Medulla oblongata (tissue), 1 donor: ENCODE measurements around the gene TPRX2.
A peak's percentile ranks its signal among the peaks of the same experiment; 100 is the strongest.
"Not testable (repeated sequence)": the region's sequence is repeated elsewhere in the genome, so short reads cannot be mapped to it uniquely, and the experiment has no call there.

Experiments
- DNase-seq: peaks from one replicate; pipeline ENCODE4 v3.0.0-alpha.2; 2015; ENCODE audit errors: extremely low spot score

TPRX2 gene

DNA sequence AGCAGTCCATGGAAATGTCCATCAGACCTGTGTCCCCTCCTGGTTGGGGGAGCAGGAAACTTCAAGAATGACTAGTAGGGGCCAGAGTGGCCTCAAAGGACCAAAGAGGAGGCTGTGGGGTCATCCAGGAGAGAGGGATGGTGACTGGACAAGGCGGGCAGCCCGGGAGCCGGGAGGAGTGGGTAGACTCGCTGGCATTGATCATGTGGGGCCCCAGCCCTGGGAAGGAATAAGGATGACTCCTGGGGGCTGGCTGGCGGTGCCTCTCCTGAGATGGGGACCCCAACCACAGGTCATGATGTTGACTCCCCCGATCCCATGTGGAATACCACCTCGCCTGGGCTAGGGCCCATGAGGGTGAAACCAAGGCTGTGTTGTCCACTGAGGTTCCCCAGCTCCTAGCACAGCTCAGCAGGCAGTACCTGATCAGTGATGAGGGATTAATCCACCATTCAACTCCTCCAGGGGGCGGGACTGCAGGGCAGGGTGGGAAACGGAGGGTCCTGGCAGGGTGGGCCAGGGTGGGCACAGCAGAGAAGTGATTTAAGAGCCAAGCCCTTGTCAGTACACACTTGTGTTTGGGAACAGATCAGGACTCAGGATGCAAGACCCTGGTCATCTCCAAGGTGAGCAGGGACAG lies at the start of gene TPRX2:
TPRX2 (plus strand) TSS at position 590 of the 640 bp plus-strand sequence; CDS start at position 602, 12 bp downstream.
- DNase-seq, result not testable (repeated sequence)

GRCh38 chr19:47813304-47813994 lies 45.6 kb upstream of the TPRX2 start:
- DNase-seq, result peak; percentile 30

- no peak for DNase-seq
Observed at GRCh38 chr19:47813995-47814328, 45.1 kb upstream of the TPRX2 start.

DNA sequence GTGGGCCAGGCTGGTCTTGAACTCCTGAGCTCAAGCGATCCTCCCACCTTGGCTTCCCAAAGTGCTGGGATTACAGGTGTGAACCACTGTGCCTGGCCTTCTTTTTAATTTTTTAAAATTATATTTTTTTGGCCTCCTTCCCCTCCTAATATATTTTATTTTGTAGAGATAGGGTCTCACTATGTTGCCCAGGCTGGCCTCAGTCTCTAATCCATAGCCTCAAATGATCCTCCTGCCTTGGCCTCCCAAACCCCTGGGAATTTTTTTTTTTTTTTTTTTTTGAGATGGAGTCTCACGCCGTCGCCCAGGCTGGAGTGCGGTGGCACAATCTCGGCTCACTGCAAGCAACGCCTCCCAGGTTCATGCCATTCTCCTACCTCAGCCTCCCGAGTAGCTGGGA lies 42.8 kb upstream of the TPRX2 start:
- not testable (repeated sequence) for DNase-seq

- not testable (repeated sequence) for DNase-seq
Observed at GRCh38 chr19:47818221-47818620, 40.8 kb upstream of the TPRX2 start.

GRCh38 chr19:47819858-47820257 lies 39.2 kb upstream of the TPRX2 start:
- no peak for DNase-seq

DNA sequence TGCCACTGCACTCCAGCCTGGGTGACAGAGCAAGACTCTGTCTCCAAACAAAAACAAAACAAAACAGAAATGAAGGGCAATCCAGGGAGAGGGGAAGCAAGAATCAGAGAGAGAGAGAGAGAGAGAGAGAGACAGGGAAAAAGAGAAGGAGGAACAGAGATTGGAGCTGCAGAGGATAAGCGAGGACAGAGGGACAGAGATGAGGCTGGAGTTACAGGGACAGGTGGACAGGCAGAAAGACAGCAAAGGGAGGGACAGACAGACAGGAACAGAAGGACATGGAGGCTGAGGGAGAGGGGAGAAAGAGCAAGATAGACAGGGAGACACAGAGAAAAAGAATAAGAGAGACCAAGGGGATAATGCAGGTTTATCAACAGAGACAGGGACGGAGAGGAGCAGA lies 38.6 kb upstream of the TPRX2 start:
- no peak for DNase-seq

DNA sequence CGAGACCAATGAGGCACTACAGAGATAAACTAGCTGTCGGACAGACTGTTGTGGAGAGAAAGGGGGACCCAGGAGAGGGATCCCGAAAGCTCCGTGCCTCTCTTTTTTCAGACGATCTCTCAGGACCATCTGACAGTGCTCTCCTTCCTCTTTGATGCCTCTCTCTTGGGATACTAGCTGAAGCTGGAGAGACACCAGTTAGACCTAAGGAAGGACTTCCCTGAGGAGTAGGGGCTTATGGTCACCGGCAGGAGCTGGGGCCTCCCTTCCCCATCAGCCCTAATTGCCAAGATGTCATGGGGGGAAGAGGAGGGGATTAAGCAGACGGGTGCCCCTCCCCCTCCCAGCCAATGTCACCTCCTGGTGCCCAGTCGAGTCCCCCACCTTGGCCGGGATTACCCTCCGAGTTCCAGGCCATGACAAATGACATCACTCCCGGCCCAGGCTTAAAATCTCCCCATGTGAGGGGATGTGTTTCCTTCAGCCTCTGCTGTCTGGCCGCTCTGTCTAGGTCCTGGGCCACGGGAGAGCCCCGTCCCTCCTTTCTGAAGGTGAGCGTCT lies 37.5 kb upstream of the TPRX2 start, which contains the start of gene CRX:
CRX (plus strand) TSS at position 478 of the 561 bp plus-strand sequence. CDS start 12,507 bp downstream, outside the sequence.
- DNase-seq, result no peak

DNA sequence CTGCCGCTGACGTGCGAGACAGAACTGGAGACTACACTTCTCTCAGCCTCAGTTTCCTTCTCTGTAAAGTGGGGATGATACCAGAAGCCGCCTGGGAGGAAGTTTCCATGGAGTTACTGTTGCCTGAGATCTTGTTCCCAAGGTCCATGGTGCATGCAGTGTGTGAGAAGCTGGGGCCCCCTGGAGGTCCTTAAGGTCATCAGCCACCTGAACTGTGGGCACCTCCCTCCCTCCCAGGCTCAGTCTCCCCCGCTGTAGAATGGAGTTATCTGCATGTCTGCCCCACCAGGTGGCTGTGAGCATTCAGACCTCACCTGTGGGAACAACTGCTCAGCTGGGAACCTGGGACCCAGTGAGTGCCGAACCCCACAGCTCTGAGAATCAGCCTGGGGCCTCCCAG lies 34.6 kb upstream of the TPRX2 start:
- DNase-seq, result no peak

DNA sequence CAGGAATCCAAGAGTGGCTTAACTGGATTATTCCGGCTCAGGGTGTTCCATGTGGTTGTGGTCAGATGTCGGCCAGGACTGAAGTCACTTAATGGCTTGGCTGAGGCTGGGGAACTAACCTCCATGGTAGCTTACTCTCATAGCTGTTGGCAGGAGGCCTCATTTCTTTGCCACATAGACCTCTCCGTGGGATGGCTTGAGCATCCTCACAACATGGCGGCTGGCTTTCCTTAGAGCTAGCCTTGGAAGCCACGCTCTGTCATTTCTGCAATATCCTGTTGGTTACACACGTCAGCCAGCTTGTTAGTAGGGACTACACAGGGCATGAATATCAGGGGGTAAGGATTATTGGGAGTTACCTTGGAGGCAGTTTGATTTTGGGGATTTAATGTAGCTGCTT lies 32.2 kb upstream of the TPRX2 start:
- no peak for DNase-seq

DNA sequence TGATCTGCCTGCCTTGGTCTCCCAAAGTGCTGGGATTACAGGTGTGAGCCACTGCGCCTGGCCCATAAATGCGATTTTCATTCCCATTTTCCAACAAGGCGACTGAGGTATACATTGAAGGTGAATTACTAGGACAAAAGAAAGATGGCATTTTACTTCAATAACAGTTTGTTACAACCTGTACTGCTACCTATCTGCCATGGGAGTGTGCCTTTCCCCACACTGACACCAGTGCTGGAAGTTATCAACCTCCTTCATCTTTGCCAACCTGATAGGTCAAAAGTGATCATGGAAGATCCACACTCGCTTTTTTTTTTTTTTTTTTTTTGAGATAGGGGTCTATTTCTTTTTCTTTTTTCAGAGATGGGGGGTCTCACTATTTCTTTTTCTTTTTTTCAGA lies 26.3 kb upstream of the TPRX2 start:
- DNase-seq, result no peak

DNA sequence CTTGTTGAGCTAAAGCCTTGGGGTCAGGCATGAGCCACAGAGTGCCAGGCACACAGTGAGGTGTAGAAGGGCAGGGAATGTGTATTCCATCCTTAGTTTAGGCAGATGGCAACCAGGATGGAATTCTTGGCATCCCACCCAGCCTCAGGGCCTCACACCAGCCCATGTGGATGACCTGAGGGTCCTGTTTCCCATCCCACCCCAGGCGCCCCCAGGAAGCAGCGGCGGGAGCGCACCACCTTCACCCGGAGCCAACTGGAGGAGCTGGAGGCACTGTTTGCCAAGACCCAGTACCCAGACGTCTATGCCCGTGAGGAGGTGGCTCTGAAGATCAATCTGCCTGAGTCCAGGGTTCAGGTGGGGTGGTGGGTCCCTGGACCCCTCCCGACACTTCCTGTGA lies 23.0 kb upstream of the TPRX2 start:
- no peak for DNase-seq

DNA sequence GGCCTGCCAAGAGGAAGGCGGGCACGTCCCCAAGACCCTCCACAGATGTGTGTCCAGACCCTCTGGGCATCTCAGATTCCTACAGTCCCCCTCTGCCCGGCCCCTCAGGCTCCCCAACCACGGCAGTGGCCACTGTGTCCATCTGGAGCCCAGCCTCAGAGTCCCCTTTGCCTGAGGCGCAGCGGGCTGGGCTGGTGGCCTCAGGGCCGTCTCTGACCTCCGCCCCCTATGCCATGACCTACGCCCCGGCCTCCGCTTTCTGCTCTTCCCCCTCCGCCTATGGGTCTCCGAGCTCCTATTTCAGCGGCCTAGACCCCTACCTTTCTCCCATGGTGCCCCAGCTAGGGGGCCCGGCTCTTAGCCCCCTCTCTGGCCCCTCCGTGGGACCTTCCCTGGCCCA lies 19.6 kb upstream of the TPRX2 start:
- no peak for DNase-seq

DNA sequence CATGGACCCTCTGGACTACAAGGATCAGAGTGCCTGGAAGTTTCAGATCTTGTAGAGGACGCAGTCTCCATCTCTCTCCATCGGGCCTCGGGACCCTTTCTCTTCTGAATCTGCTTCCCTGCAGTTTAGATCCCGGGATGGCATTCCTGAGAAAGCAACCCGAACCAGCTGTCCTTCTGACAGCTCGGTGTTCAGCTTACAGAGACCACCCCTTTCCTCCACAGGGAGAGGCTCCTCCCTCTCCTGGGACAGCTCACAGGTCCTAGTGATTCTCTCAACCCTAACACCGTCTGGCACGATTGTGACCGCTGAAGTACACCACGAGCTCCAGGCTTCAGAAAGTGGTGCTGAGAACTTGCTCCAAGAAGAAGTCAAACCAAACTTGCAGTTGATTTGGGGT lies 19.1 kb upstream of the TPRX2 start:
- no peak for DNase-seq

- no peak for DNase-seq
Observed at GRCh38 chr19:47842941-47843340, 16.1 kb upstream of the TPRX2 start.

- no peak for DNase-seq
Observed at GRCh38 chr19:47848425-47848822, 10.6 kb upstream of the TPRX2 start.

- no peak for DNase-seq
Observed at GRCh38 chr19:47848823-47849473, 10.1 kb upstream of the TPRX2 start.

- no peak for DNase-seq
Observed at GRCh38 chr19:47853003-47853402, 6.0 kb upstream of the TPRX2 start.

GRCh38 chr19:47854459-47854858 lies 4.6 kb upstream of the TPRX2 start:
- DNase-seq, result no peak

DNA sequence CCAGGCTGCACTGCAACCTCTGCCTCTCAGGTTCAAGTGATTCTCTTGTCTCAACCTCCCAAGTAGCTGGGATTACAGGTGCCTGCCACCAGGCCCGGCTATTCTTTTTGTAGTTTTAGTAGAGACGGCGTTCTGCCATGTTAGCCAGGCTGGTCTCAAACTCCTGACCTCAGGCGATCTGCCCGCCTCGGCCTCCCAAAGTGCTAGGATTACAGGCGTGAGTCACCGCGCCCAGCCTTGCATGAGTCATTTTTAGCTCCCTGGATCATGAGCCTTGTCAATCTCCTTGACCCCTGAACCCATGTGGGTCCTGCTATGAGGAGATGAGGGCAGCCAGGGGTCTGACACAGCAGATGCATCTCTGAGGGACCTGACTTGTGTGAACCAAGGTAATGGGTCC lies 804 bp upstream of the TPRX2 start:
- DNase-seq, result not testable (repeated sequence)

GRCh38 chr19:47859838-47860237 lies 803 bp downstream of the TPRX2 start:
- not testable (repeated sequence) for DNase-seq

DNA sequence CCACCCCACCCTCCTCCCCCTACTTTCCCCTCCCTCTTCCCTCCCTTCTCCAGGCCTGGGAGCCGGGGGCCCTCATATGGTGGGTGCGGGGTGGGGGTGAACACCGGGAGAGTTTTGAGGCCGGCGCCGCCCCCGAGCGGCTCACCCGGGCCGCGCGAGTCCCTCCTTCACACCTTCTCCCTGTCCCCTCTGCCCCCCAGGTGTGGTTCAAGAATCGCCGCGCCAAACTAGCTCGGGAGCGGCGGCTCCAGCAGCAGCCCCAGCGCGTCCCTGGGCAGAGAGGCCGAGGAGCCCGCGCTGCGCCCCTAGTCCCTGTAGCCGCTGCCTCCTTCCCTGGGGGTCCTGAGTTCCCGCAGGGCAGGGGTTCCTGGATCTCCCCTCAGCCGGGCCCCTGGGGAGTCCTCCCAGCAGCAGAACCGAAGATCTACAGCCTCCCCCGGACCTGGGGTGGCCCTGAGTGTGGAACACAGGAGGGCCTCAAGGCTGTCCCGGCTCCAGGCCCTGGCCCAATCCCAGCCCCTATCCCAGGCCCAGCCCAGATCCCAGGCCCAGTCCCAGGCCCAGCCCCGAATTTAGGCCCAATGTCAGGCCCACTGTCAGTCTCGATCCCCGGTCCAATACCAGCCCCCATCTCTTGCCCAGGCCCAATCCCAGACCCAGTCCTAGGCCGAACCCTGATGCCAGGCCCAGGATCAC lies 1.7 kb downstream of the TPRX2 start:
- no peak for DNase-seq
